Measurements from ENCODE around the gene TMEM178A. TPM values are rescaled to one million over a fixed set of nuclear protein-coding genes. Genes with fewer than 3 reads are reported as not detected.

Gene TMEM178A
- total RNA-seq, 1 experiment from 2014 or later = 7.5 TPM

DNA sequence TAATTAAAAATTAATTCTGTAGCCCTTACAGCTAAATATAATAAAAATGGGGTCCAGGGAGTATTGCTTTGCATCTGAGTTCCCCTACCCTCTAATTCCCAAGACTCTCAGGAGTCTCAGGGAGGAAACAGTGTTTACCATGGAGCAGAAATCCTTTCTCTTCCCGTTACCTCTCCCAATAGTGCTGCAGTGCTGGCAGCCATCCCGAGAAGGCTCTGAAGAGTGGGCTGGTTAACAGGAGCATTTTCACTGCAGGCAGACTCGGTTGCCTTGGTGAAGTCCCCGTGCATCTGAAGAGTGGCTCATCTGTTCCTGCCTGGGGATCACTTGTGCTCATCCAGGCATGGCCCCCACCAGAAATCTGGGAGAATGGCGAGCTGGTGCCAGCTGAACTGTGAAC lies 41.8 kb upstream of the TMEM178A start:
- Histone ChIP-seq H3K79me1 (ENCODE audit: insufficient read depth, low read depth, low read length, poor library complexity, severe bottlenecking) (no peaks in the 10 kb centered on the region), H4K20me1 (ENCODE audit: control insufficient read depth, insufficient read depth, insufficient read length) (no peaks in the 10 kb centered on the region), H2BK15ac (ENCODE audit: low read depth, low read length) (no peak overlapping the region), H2BK20ac (ENCODE audit: low read depth, low read length, poor library complexity, severe bottlenecking) (no peak overlapping the region), H2AK5ac (ENCODE audit: insufficient read length, low read length) (no peak overlapping the region), H3K4ac (ENCODE audit: low read depth, low read length) (no peak overlapping the region), H4K5ac (ENCODE audit: insufficient read length, low read depth, low read length) (no peak overlapping the region), H3K9me3 (ENCODE audit: control insufficient read depth, low read depth, low read length) (no peaks in the 10 kb centered on the region), H2AFZ (ENCODE audit: low read length) (no peak overlapping the region), H3K23me2 (ENCODE audit: insufficient read length, low read depth, low read length, poor library complexity, severe bottlenecking) (no peaks in the 10 kb centered on the region), H3T11ph (ENCODE audit: low read length) (no peak overlapping the region), H3K4me2 (ENCODE audit: insufficient read depth, insufficient read length, low read length) (no peak overlapping the region), H3K56ac (ENCODE audit: insufficient read length, low read depth, low read length) (no peak overlapping the region), H3K18ac (ENCODE audit: insufficient read length, low read depth, low read length) (no peak overlapping the region), H2BK120ac (ENCODE audit: low read depth, low read length, poor library complexity, severe bottlenecking) (no peak overlapping the region), H3K4me1 (ENCODE audit: insufficient read depth, low read length) (peaks cover 2% of the 10 kb centered on the region; the same call in 1 of the 2 replicates), H3K79me2 (ENCODE audit: insufficient read depth, low read length) (no peaks in the 10 kb centered on the region), H3K23ac (ENCODE audit: insufficient read length, low read depth, low read length) (no peak overlapping the region), H3K27me3 (ENCODE audit: insufficient read depth, low read length) (no peaks in the 10 kb centered on the region), H2BK12ac (ENCODE audit: insufficient read length, low read depth, low read length) (no peak overlapping the region), H3K27ac (ENCODE audit: insufficient read length, low read depth, low read length) (no peak overlapping the region), H2BK5ac (ENCODE audit: insufficient read length, low read length) (no peak overlapping the region), H4K91ac (ENCODE audit: insufficient read length, low read depth, low read length) (no peak overlapping the region), H4K8ac (replicated peaks; ENCODE audit: insufficient read length, low read depth, low read length) (no peak overlapping the region), H3K9ac (ENCODE audit: extremely low read depth, insufficient read length, low read length) (no peak overlapping the region), H3K14ac (ENCODE audit: insufficient read depth, low read length) (no peak overlapping the region)
- Mint-ChIP-seq H3K9me3 (peaks cover 0 to 3% of the 10 kb centered on the region in 2 experiments; a peak in 2 of 5 replicates), H3K27me3 (ENCODE audit: low read depth) (no peaks in the 10 kb centered on the region; the same call in 1 of the 2 replicates), H3K36me3 (ENCODE audit: insufficient read depth in 1 of 3, low read depth in 3 of 3) (peaks cover 0 to 3% (median 0%) of the 10 kb centered on the region in 3 experiments; a peak in 2 of 7 replicates), H3K4me3 (no peak overlapping the region), H3K27ac (no peak overlapping the region; a peak in 2 of 7 replicates), H3K4me1 (peaks cover 12 to 15% of the 10 kb centered on the region in 2 experiments)
- TF ChIP-seq, protein P1, sequence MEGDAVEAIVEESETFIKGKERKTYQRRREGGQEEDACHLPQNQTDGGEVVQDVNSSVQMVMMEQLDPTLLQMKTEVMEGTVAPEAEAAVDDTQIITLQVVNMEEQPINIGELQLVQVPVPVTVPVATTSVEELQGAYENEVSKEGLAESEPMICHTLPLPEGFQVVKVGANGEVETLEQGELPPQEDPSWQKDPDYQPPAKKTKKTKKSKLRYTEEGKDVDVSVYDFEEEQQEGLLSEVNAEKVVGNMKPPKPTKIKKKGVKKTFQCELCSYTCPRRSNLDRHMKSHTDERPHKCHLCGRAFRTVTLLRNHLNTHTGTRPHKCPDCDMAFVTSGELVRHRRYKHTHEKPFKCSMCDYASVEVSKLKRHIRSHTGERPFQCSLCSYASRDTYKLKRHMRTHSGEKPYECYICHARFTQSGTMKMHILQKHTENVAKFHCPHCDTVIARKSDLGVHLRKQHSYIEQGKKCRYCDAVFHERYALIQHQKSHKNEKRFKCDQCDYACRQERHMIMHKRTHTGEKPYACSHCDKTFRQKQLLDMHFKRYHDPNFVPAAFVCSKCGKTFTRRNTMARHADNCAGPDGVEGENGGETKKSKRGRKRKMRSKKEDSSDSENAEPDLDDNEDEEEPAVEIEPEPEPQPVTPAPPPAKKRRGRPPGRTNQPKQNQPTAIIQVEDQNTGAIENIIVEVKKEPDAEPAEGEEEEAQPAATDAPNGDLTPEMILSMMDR (conservative IDR thresholded peaks at IDR 0.05) = no peak
- no peak for DNase-seq
- WGBS (ENCODE audit: extremely low coverage, insufficient read length, low lambda C conversion rate) = no CpG with 5 or more reads among the region's 5 CpGs

Data from H9 (cell line).